ENCODE measurements around the gene MED12L. TPM values are rescaled to one million over a fixed set of nuclear protein-coding genes. Genes with fewer than 3 reads are reported as not detected.

MED12L gene
- polyA plus RNA-seq, 1 donor from 2014 or later = 28.5 TPM

GRCh38 chr3:151446002-151446340 lies 360.5 kb downstream of the MED12L start:
- Histone ChIP-seq H2AFZ (ENCODE audit: low read depth, low read length) (no peak overlapping the region), H3K36me3 (ENCODE audit: insufficient read depth, low read length) (no peaks in the 10 kb centered on the region), H3K27me3 (ENCODE audit: insufficient read depth, low read depth, low read length) (no peaks in the 10 kb centered on the region), H3K27ac (ENCODE audit: low read length) (no peak overlapping the region), H3K4me2 (ENCODE audit: low read length) (no peak overlapping the region), H3K79me2 (replicated peaks; ENCODE audit: insufficient read depth, low read length) (no peaks in the 10 kb centered on the region), H3K9me2 (ENCODE audit: insufficient read depth, low read length) (no peaks in the 10 kb centered on the region), H3K4me3 (ENCODE audit: low read length) (no peak overlapping the region), H3F3A (ENCODE audit: insufficient read depth, low read length, poor library complexity, severe bottlenecking) (no peaks in the 10 kb centered on the region), H4K20me1 (ENCODE audit: insufficient read depth) (no peaks in the 10 kb centered on the region), H3K9ac (ENCODE audit: low read length) (no peak overlapping the region), H3K9me3 (ENCODE audit: low read length) (no peaks in the 10 kb centered on the region)
- TF ChIP-seq EZH2 (IDR thresholded peaks at IDR 0.05; ENCODE audit: borderline replicate concordance, insufficient read depth, low read length, poor library complexity, severe bottlenecking) (no peak), CTCF (IDR thresholded peaks at IDR 0.05; ENCODE audit: poor library complexity, severe bottlenecking) (no peak), TAF1 (IDR thresholded peaks at IDR 0.05; ENCODE audit: low read depth) (no peak), POLR2AphosphoS5 (IDR thresholded peaks at IDR 0.05) (no peak), SMC3 (conservative IDR thresholded peaks at IDR 0.05; ENCODE audit: poor library complexity) (no peak), MXI1 (conservative IDR thresholded peaks at IDR 0.05; ENCODE audit: poor library complexity, severe bottlenecking) (no peak), RAD21 (conservative IDR thresholded peaks at IDR 0.05) (no peak), EP300 (conservative IDR thresholded peaks at IDR 0.05; ENCODE audit: poor library complexity, severe bottlenecking) (no peak)
- TF ChIP-seq, protein P1, sequence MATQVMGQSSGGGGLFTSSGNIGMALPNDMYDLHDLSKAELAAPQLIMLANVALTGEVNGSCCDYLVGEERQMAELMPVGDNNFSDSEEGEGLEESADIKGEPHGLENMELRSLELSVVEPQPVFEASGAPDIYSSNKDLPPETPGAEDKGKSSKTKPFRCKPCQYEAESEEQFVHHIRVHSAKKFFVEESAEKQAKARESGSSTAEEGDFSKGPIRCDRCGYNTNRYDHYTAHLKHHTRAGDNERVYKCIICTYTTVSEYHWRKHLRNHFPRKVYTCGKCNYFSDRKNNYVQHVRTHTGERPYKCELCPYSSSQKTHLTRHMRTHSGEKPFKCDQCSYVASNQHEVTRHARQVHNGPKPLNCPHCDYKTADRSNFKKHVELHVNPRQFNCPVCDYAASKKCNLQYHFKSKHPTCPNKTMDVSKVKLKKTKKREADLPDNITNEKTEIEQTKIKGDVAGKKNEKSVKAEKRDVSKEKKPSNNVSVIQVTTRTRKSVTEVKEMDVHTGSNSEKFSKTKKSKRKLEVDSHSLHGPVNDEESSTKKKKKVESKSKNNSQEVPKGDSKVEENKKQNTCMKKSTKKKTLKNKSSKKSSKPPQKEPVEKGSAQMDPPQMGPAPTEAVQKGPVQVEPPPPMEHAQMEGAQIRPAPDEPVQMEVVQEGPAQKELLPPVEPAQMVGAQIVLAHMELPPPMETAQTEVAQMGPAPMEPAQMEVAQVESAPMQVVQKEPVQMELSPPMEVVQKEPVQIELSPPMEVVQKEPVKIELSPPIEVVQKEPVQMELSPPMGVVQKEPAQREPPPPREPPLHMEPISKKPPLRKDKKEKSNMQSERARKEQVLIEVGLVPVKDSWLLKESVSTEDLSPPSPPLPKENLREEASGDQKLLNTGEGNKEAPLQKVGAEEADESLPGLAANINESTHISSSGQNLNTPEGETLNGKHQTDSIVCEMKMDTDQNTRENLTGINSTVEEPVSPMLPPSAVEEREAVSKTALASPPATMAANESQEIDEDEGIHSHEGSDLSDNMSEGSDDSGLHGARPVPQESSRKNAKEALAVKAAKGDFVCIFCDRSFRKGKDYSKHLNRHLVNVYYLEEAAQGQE (IDR thresholded peaks at IDR 0.05; ENCODE audit: borderline replicate concordance) = no peak

DNA sequence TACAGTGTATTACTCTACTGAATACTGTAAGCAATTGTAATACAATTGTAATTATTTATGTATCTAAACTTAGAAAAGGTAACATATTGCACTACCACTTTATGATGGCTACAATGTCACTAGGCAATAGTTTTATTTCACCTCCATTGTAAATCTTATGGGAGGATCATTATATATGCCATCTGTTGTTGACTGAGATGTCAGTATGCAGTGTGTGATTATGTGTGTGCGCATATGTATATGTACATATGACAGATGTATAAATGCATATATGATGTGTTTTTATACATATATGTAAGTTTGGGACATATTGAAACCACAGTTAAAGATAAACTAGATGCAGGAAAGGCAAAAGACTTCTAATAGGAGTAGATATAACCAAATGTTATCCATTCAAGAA lies 366.9 kb downstream of the MED12L start:
- Histone ChIP-seq H3K9me3 (ENCODE audit: low read length) (no peaks in the 10 kb centered on the region), H3K79me2 (replicated peaks; ENCODE audit: insufficient read depth, low read length) (no peaks in the 10 kb centered on the region), H3K36me3 (ENCODE audit: insufficient read depth, low read length) (no peaks in the 10 kb centered on the region), H4K20me1 (ENCODE audit: insufficient read depth) (no peaks in the 10 kb centered on the region), H3F3A (ENCODE audit: insufficient read depth, low read length, poor library complexity, severe bottlenecking) (no peaks in the 10 kb centered on the region), H2AFZ (ENCODE audit: low read depth, low read length) (no peak overlapping the region), H3K27me3 (ENCODE audit: insufficient read depth, low read depth, low read length) (no peaks in the 10 kb centered on the region), H3K9ac (ENCODE audit: low read length) (no peak overlapping the region), H3K4me3 (ENCODE audit: low read length) (no peak overlapping the region), H3K27ac (ENCODE audit: low read length) (no peak overlapping the region), H3K9me2 (ENCODE audit: insufficient read depth, low read length) (no peaks in the 10 kb centered on the region), H3K4me2 (ENCODE audit: low read length) (no peak overlapping the region)
- no peak for TF ChIP-seq EZH2 (IDR thresholded peaks at IDR 0.05; ENCODE audit: borderline replicate concordance, insufficient read depth, low read length, poor library complexity, severe bottlenecking)
- no peak for TF ChIP-seq POLR2AphosphoS5 (IDR thresholded peaks at IDR 0.05)
- no peak for TF ChIP-seq TAF1 (IDR thresholded peaks at IDR 0.05; ENCODE audit: low read depth)
- TF ChIP-seq SMC3 (conservative IDR thresholded peaks at IDR 0.05; ENCODE audit: poor library complexity) = no peak
- no peak for TF ChIP-seq MXI1 (conservative IDR thresholded peaks at IDR 0.05; ENCODE audit: poor library complexity, severe bottlenecking)
- TF ChIP-seq RAD21 (conservative IDR thresholded peaks at IDR 0.05) = no peak
- no peak for TF ChIP-seq EP300 (conservative IDR thresholded peaks at IDR 0.05; ENCODE audit: poor library complexity, severe bottlenecking)
- no peak for TF ChIP-seq CTCF (IDR thresholded peaks at IDR 0.05; ENCODE audit: poor library complexity, severe bottlenecking)
- TF ChIP-seq, protein P1 (IDR thresholded peaks at IDR 0.05; ENCODE audit: borderline replicate concordance) = no peak
